HL-60 (cell line): ENCODE data around the gene MRPL37.

Source experiments
- DNase-seq, 2 experiments: peaks; one replicate each; pipeline ENCODE4 v3.0.0-alpha.2; 2010 to 2020; ENCODE audit warnings: low read depth in 1 of 2, low spot score in 1 of 2
- H3K27ac ChIP-seq: fragments of 250-450 bp; sonication (Bioruptor Pico); replicated peaks from 2 replicates; pipeline ENCODE4 v1.5.1; 2020; ENCODE audit warnings: mild to moderate bottlenecking, moderate library complexity
- H3K27me3 ChIP-seq: fragments of 250-450 bp; sonication (Bioruptor Pico); 2 replicates; pipeline ENCODE4 v1.5.1; 2021; ENCODE audit warnings: mild to moderate bottlenecking, moderate library complexity; ENCODE audit not compliant: insufficient read depth, poor library complexity, severe bottlenecking
- H3K4me3 ChIP-seq: replicated peaks from 2 replicates; pipeline ENCODE4 v1.5.1; 2011; ENCODE audit warnings: mild to moderate bottlenecking, control low read depth, low read length; ENCODE audit not compliant: insufficient read depth
- CTCF ChIP-seq: IDR thresholded peaks from one replicate; pipeline ENCODE4 v1.5.1; 2011; ENCODE audit warnings: low read length, control low read depth, inconsistent platforms; ENCODE audit not compliant: insufficient read depth
- GABPA ChIP-seq: IDR thresholded peaks from 2 replicates; pipeline ENCODE4 v1.6.1; 2012; ENCODE audit warnings: low read depth
- POLR2AphosphoS5 ChIP-seq: IDR thresholded peaks from 2 replicates; pipeline ENCODE4 v1.6.1; 2012; ENCODE audit warnings: low read depth
- REST ChIP-seq: IDR thresholded peaks from 2 replicates; pipeline ENCODE4 v1.6.1; 2012; ENCODE audit warnings: low read depth; ENCODE audit not compliant: insufficient replicate concordance
- SPI1 ChIP-seq: IDR thresholded peaks from 2 replicates; pipeline ENCODE4 v1.6.1; 2012; ENCODE audit warnings: low read depth, mild to moderate bottlenecking, borderline replicate concordance

MRPL37 gene

GRCh38 chr1:54169068-54169467, 30.9 kb upstream of the MRPL37 start:
- no peak for DNase-seq
- H3K27ac ChIP-seq: no peak overlapping the region
- no peaks in the 10 kb centered on the region for H3K27me3 ChIP-seq
- TF ChIP-seq CTCF: no peak
- TF ChIP-seq SPI1: no peak
- no peak overlapping the region for H3K4me3 ChIP-seq

GRCh38 chr1:54171016-54171415, 29.0 kb upstream of the MRPL37 start:
- no peak for DNase-seq
- Histone ChIP-seq H3K4me3 (no peak overlapping the region), H3K27me3 (no peaks in the 10 kb centered on the region), H3K27ac (no peak overlapping the region)
- no peak for TF ChIP-seq REST
- TF ChIP-seq POLR2AphosphoS5: no peak

GRCh38 chr1:54171606-54172005, 28.4 kb upstream of the MRPL37 start:
- Histone ChIP-seq H3K4me3 (no peak overlapping the region), H3K27me3 (no peaks in the 10 kb centered on the region), H3K27ac (no peak overlapping the region)
- no peak for DNase-seq
- TF ChIP-seq SPI1 (no peak), CTCF (no peak), REST (no peak), GABPA (no peak), POLR2AphosphoS5 (no peak)

GRCh38 chr1:54172614-54173599, 27.1 kb upstream of the MRPL37 start:
- no peak for DNase-seq
- Histone ChIP-seq H3K27me3 (no peaks in the 10 kb centered on the region), H3K4me3 (no peak overlapping the region), H3K27ac (no peak overlapping the region)
- TF ChIP-seq REST (no peak), CTCF (no peak), GABPA (no peak), POLR2AphosphoS5 (no peak), SPI1 (no peak)
